Trophoblast cell (in vitro differentiated cells and primary cell): Measurements from ENCODE around the gene ST6GALNAC4.
A peak's percentile ranks its signal among the peaks of the same experiment; 100 is the strongest.

ENCODE experiments used
- DNase-seq, 2 donors: peaks; one replicate each; pipeline ENCODE4 v3.0.0-alpha.2; 2016
- H2AFZ ChIP-seq: 2 replicates; pipeline ENCODE4 v1.6.1; 2013; ENCODE audit warnings: low read length, moderate library complexity, mild to moderate bottlenecking; ENCODE audit not compliant: insufficient read depth, poor library complexity
- H2AK5ac ChIP-seq: 2 replicates; pipeline ENCODE4 v1.6.1; 2013; ENCODE audit warnings: mild to moderate bottlenecking, low read length
- H2BK120ac ChIP-seq: 2 replicates; pipeline ENCODE4 v1.6.1; 2013; ENCODE audit warnings: low read length, mild to moderate bottlenecking, moderate library complexity; ENCODE audit not compliant: insufficient read depth, poor library complexity
- H2BK12ac ChIP-seq: 2 replicates; pipeline ENCODE4 v1.6.1; 2013; ENCODE audit warnings: mild to moderate bottlenecking, low read length, moderate library complexity
- H2BK5ac ChIP-seq: 2 replicates; pipeline ENCODE4 v1.6.1; 2013; ENCODE audit warnings: low read length, low read depth, moderate library complexity, mild to moderate bottlenecking; ENCODE audit not compliant: poor library complexity
- H3K14ac ChIP-seq: 2 replicates; pipeline ENCODE4 v1.6.1; 2013; ENCODE audit warnings: mild to moderate bottlenecking, low read length
- H3K18ac ChIP-seq: 2 replicates; pipeline ENCODE4 v1.6.1; 2013; ENCODE audit warnings: mild to moderate bottlenecking, low read length
- H3K23ac ChIP-seq: 2 replicates; pipeline ENCODE4 v1.6.1; 2013; ENCODE audit warnings: low read length
- H3K27ac ChIP-seq: 2 replicates; pipeline ENCODE4 v1.5.1; 2013; ENCODE audit warnings: low read depth, mild to moderate bottlenecking, inconsistent platforms, low read length, moderate library complexity
- H3K27me3 ChIP-seq: 2 replicates; pipeline ENCODE4 v1.6.1; 2013; ENCODE audit warnings: inconsistent platforms, mild to moderate bottlenecking, low read length, moderate library complexity; ENCODE audit not compliant: insufficient read depth
- H3K36me3 ChIP-seq, 2 experiments: 1 replicate in 1 of 2; 2 replicates in 1 of 2; pipeline ENCODE4 v1.6.1; 2013; ENCODE audit warnings: low read length in 2 of 2, mild to moderate bottlenecking in 2 of 2, moderate library complexity in 1 of 2; ENCODE audit not compliant: insufficient read depth in 2 of 2, control insufficient read depth in 1 of 2
- H3K4ac ChIP-seq: 2 replicates; pipeline ENCODE4 v1.6.1; 2013; ENCODE audit warnings: low read depth, mild to moderate bottlenecking, low read length, moderate library complexity
- H3K4me1 ChIP-seq, 2 experiments: 1 replicate in 1 of 2; 2 replicates in 1 of 2; pipeline ENCODE4 v1.6.1; 2013; ENCODE audit warnings: low read length in 2 of 2, mild to moderate bottlenecking in 2 of 2, moderate library complexity in 1 of 2; ENCODE audit not compliant: insufficient read depth in 2 of 2, control insufficient read depth in 1 of 2
- H3K4me2 ChIP-seq: 2 replicates; pipeline ENCODE4 v1.6.1; 2013; ENCODE audit warnings: inconsistent platforms, mild to moderate bottlenecking, low read length, moderate library complexity
- H3K4me3 ChIP-seq: 2 replicates; pipeline ENCODE4 v1.5.1; 2013; ENCODE audit warnings: mild to moderate bottlenecking, low read depth, low read length, inconsistent platforms
- H3K79me1 ChIP-seq: one replicate; pipeline ENCODE4 v1.6.1; 2013; ENCODE audit warnings: low read length
- H3K79me2 ChIP-seq: 2 replicates; pipeline ENCODE4 v1.6.1; 2013; ENCODE audit warnings: low read length, mild to moderate bottlenecking; ENCODE audit not compliant: control insufficient read depth, insufficient read depth, poor library complexity
- H3K9ac ChIP-seq: 2 replicates; pipeline ENCODE4 v1.6.1; 2013; ENCODE audit warnings: mild to moderate bottlenecking, low read length
- H3K9me3 ChIP-seq: 2 replicates; pipeline ENCODE4 v1.6.1; 2013; ENCODE audit warnings: low read depth, mild to moderate bottlenecking, control low read depth, inconsistent platforms, low read length; ENCODE audit not compliant: insufficient read depth
- H4K12ac ChIP-seq: 2 replicates; pipeline ENCODE4 v1.6.1; 2013; ENCODE audit warnings: low read depth, mild to moderate bottlenecking, low read length, moderate library complexity
- H4K8ac ChIP-seq: 2 replicates; pipeline ENCODE4 v1.6.1; 2013; ENCODE audit warnings: low read depth, mild to moderate bottlenecking, low read length, moderate library complexity
- H4K91ac ChIP-seq: one replicate; pipeline ENCODE4 v1.6.1; 2013; ENCODE audit warnings: low read depth, mild to moderate bottlenecking, low read length, moderate library complexity
- WGBS: extraction: QIAGEN DNeasy Blood & Tissue Kit; methylation state at CpG from one replicate; pipeline ENCODE4 v1.1.7; 2013; ENCODE audit warnings: missing lambda C conversion rate; ENCODE audit not compliant: insufficient read length, insufficient coverage; ENCODE audit errors: extremely low coverage; 5-methylcytosine and 5-hydroxymethylcytosine counted together

Gene ST6GALNAC4

GRCh38 chr9:127954831-127955293 lies 38.0 kb upstream of the ST6GALNAC4 start:
- Histone ChIP-seq H3K27me3 (no peaks in the 10 kb centered on the region), H3K79me2 (peaks cover 15% of the 10 kb centered on the region), H2BK5ac (no peak overlapping the region), H2AFZ (no peak overlapping the region), H4K12ac (no peak overlapping the region), H2BK12ac (no peak overlapping the region), H3K27ac (no peak overlapping the region), H3K79me1 (peaks cover 2% of the 10 kb centered on the region), H3K9me3 (no peaks in the 10 kb centered on the region), H3K9ac (no peak overlapping the region), H4K91ac (no peak overlapping the region), H3K23ac (no peak overlapping the region), H3K4me1 (peaks cover 9 to 10% of the 10 kb centered on the region in 2 experiments), H2BK120ac (no peak overlapping the region), H4K8ac (no peak overlapping the region), H3K14ac (no peak overlapping the region), H3K4me3 (no peak overlapping the region), H2AK5ac (no peak overlapping the region), H3K4me2 (no peak overlapping the region), H3K18ac (peak overlapping the region; percentile 52), H3K4ac (peak overlapping the region; percentile 37), H3K36me3 (peaks cover 9% of the 10 kb centered on the region in 2 experiments)
- no peak for DNase-seq
- WGBS: no CpG with 5 or more reads among the region's 13 CpGs

- peaks cover 9 to 11% of the 10 kb centered on the region in 2 experiments for H3K36me3 ChIP-seq
- no peaks in the 10 kb centered on the region for H3K27me3 ChIP-seq
- no peaks in the 10 kb centered on the region for H3K9me3 ChIP-seq
- H4K12ac ChIP-seq: no peak overlapping the region
- H3K4me2 ChIP-seq: no peak overlapping the region
- H3K9ac ChIP-seq: no peak overlapping the region
- H4K8ac ChIP-seq: no peak overlapping the region
- no peak overlapping the region for H3K23ac ChIP-seq
- no peak overlapping the region for H2BK12ac ChIP-seq
- H3K4me3 ChIP-seq: no peak overlapping the region
- H3K18ac ChIP-seq: peak overlapping the region; percentile 5
- peak overlapping the region; percentile 18 for H3K4ac ChIP-seq
- H4K91ac ChIP-seq: no peak overlapping the region
- no peak overlapping the region for H2AK5ac ChIP-seq
- H3K4me1 ChIP-seq: peaks cover 9 to 10% of the 10 kb centered on the region in 2 experiments
- no peak overlapping the region for H3K14ac ChIP-seq
- H2BK5ac ChIP-seq: no peak overlapping the region
- peaks cover 2% of the 10 kb centered on the region for H3K79me1 ChIP-seq
- DNase-seq: no peak
- no peak overlapping the region for H3K27ac ChIP-seq
- WGBS: no CpG with 5 or more reads among the region's 17 CpGs
- no peak overlapping the region for H2BK120ac ChIP-seq
- H2AFZ ChIP-seq: no peak overlapping the region
- H3K79me2 ChIP-seq: peaks cover 15% of the 10 kb centered on the region
Measured at GRCh38 chr9:127953768-127954505, 37.1 kb upstream of the ST6GALNAC4 start.

GRCh38 chr9:127953154-127953553 lies 36.3 kb upstream of the ST6GALNAC4 start:
- Histone ChIP-seq H3K4ac (no peak overlapping the region), H3K4me1 (peaks cover 9 to 10% of the 10 kb centered on the region in 2 experiments), H3K9me3 (no peaks in the 10 kb centered on the region), H3K27me3 (no peaks in the 10 kb centered on the region), H3K14ac (no peak overlapping the region), H2BK12ac (no peak overlapping the region), H3K4me2 (no peak overlapping the region), H3K79me1 (peaks cover 2% of the 10 kb centered on the region), H3K18ac (no peak overlapping the region), H3K4me3 (no peak overlapping the region), H2AFZ (no peak overlapping the region), H3K23ac (no peak overlapping the region), H3K27ac (no peak overlapping the region), H3K36me3 (peaks cover 13 to 14% of the 10 kb centered on the region in 2 experiments), H2AK5ac (no peak overlapping the region), H3K9ac (no peak overlapping the region), H4K91ac (no peak overlapping the region), H4K12ac (no peak overlapping the region), H3K79me2 (peaks cover 15% of the 10 kb centered on the region), H2BK120ac (no peak overlapping the region), H4K8ac (no peak overlapping the region), H2BK5ac (no peak overlapping the region)
- no CpG with 5 or more reads among the region's 1 CpG for WGBS
- DNase-seq: no peak

GRCh38 chr9:127950513-127951289 lies 33.9 kb upstream of the ST6GALNAC4 start:
- H3K9ac ChIP-seq: no peak overlapping the region
- peaks cover 12% of the 10 kb centered on the region for H3K79me2 ChIP-seq
- H3K79me1 ChIP-seq: peaks cover 2% of the 10 kb centered on the region
- H3K27ac ChIP-seq: no peak overlapping the region
- no peak overlapping the region for H2BK5ac ChIP-seq
- peak overlapping the region; percentile 40 for H3K18ac ChIP-seq
- H3K9me3 ChIP-seq: no peaks in the 10 kb centered on the region
- H3K4me3 ChIP-seq: no peak overlapping the region
- no peak overlapping the region for H4K8ac ChIP-seq
- no peak overlapping the region for H3K23ac ChIP-seq
- no peak overlapping the region for H3K4me2 ChIP-seq
- H3K27me3 ChIP-seq: no peaks in the 10 kb centered on the region
- H3K4me1 ChIP-seq: peaks cover 6% of the 10 kb centered on the region in 2 experiments
- H3K4ac ChIP-seq: no peak overlapping the region
- H2AFZ ChIP-seq: no peak overlapping the region
- no peak overlapping the region for H2AK5ac ChIP-seq
- H4K91ac ChIP-seq: no peak overlapping the region
- no peak overlapping the region for H3K14ac ChIP-seq
- H3K36me3 ChIP-seq: peaks cover 28% of the 10 kb centered on the region in 2 experiments
- H2BK120ac ChIP-seq: no peak overlapping the region
- WGBS: no CpG with 5 or more reads among the region's 21 CpGs
- DNase-seq: no peak
- no peak overlapping the region for H4K12ac ChIP-seq
- H2BK12ac ChIP-seq: no peak overlapping the region
